Measurements from ENCODE around the gene AIFM2. TPM values are rescaled to one million over a fixed set of nuclear protein-coding genes. Genes with fewer than 3 reads are reported as not detected.
A peak's percentile ranks its signal among the peaks of the same experiment; 100 is the strongest.

AIFM2 gene
- total RNA-seq, 2 experiments from 2014 or later, result 5.3 to 7.1 TPM

- no peaks in the 10 kb centered on the region for H3K9me3 Mint-ChIP-seq
- no peak for DNase-seq
- no peaks in the 10 kb centered on the region for H3K27me3 Mint-ChIP-seq
- CTCF ChIA-PET, result interaction anchor here (0.9 kb wide), 1 partner anchor 108 kb away, joined by 3 read pairs; no protein-coding TSS in a partner anchor
- no peaks in the 10 kb centered on the region for H3K36me3 Mint-ChIP-seq
- H3K4me3 Mint-ChIP-seq, result no peak overlapping the region
- POLR2A ChIA-PET, result no interaction called here
- peaks cover 3% of the 10 kb centered on the region for H3K4me1 Mint-ChIP-seq (ENCODE audit: low read depth)
- H3K27ac Mint-ChIP-seq, result no peak overlapping the region
- intact Hi-C loops (cut with micrococcal nuclease), result no loop called here
Observed at GRCh38 chr10:70066190-70066589, 66.4 kb downstream of the AIFM2 start.

DNA sequence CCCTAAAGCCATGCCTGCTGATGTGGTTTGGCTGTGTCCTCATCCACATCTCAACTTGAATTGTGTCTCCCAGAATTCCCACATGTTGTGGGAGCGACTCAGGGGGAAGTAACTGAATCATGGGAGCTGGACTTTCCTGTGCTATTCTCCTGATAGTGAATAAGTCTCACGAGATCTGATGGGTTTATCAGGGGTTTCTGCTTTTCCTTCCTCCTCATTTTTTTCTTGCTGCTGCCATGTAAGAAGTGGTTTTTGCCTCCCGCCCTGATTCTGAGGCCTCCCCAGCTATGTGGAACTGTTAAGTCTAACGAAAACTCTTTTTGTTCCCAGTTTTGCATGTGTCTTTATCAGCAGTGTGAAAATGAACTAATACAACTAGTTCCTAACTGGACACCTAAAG is 68.1 kb downstream of the AIFM2 start:
- ChIA-PET POLR2A (no interaction called here), CTCF (no interaction called here)

GRCh38 chr10:70063418-70064098 is 69.1 kb downstream of the AIFM2 start:
- H3K4me3 Mint-ChIP-seq, result no peak overlapping the region
- H3K27me3 Mint-ChIP-seq, result no peaks in the 10 kb centered on the region
- H3K36me3 Mint-ChIP-seq, result no peaks in the 10 kb centered on the region
- H3K9me3 Mint-ChIP-seq, result no peaks in the 10 kb centered on the region
- peak; percentile 47 for DNase-seq
- CTCF ChIA-PET, result no interaction called here
- H3K27ac Mint-ChIP-seq, result no peak overlapping the region
- POLR2A ChIA-PET, result no interaction called here
- H3K4me1 Mint-ChIP-seq (ENCODE audit: low read depth), result peaks cover 3% of the 10 kb centered on the region
- intact Hi-C loops (cut with micrococcal nuclease), result loop anchor here (1.0 kb wide), 1 partner anchor 10 kb away; no protein-coding TSS in a partner anchor

More for the DNA sequence above, 68.1 kb downstream of the AIFM2 start:
- H3K27me3 Mint-ChIP-seq, result no peaks in the 10 kb centered on the region
- H3K36me3 Mint-ChIP-seq, result no peaks in the 10 kb centered on the region
- no peak overlapping the region for H3K4me3 Mint-ChIP-seq
- intact Hi-C loops (cut with micrococcal nuclease), result no loop called here
- DNase-seq, result no peak
- H3K27ac Mint-ChIP-seq, result no peak overlapping the region
- H3K9me3 Mint-ChIP-seq, result no peaks in the 10 kb centered on the region
- H3K4me1 Mint-ChIP-seq (ENCODE audit: low read depth), result peaks cover 3% of the 10 kb centered on the region

Other genes starting within 250 kb of the AIFM2 start
- 1 to 10 TPM; 4.1 to 4.8 TPM for gene MACROH2A2, start 80.0 kb downstream of the AIFM2 start, total RNA-seq
- 10 to 100 TPM; 10.9 to 12.1 TPM for gene TYSND1, start 13.9 kb upstream of the AIFM2 start, total RNA-seq
- 10 to 100 TPM; 91.9 to 94.8 TPM for gene SAR1A, start 37.7 kb upstream of the AIFM2 start, total RNA-seq
- gene PPA1, start 100.6 kb upstream of the AIFM2 start, total RNA-seq, result 100 to 1,000 TPM; 359 to 368 TPM
- under 1 TPM in 1 of 2 experiments, not detected in 1; 0.02 TPM for gene NPFFR1, start 151.2 kb upstream of the AIFM2 start, total RNA-seq
- 10 to 100 TPM; 10.6 to 12.0 TPM for gene LRRC20, start 249.8 kb upstream of the AIFM2 start, total RNA-seq